A673 (cell line): ENCODE data around the gene NDST4. TPM values are rescaled to one million over a fixed set of nuclear protein-coding genes. Genes with fewer than 3 reads are reported as not detected.

Experiments
- BruUV-seq: library from RNA; stranded (reverse); fragments of 400-500 nt; replicated peaks from 2 replicates; lab custom pipeline; 2021; lab: Mats Ljungman, UMichigan
- CTCF ChIA-PET: fragments of 300-600 bp; sonication (Branson Sonifier 250); formaldehyde crosslinking; loops from one replicate; lab custom pipeline; 2022; ENCODE audit warnings: antibody characterized with exemption; lab: Charles Lee
- POLR2A ChIA-PET: fragments of 300-600 bp; sonication (Branson Sonifier 250); formaldehyde crosslinking; loops from one replicate; lab custom pipeline; 2022; ENCODE audit warnings: antibody characterized with exemption; ENCODE audit not compliant: low non-redundant PET; lab: Charles Lee
- DNase-seq: peaks from one replicate; pipeline ENCODE4 v3.0.0-alpha.2; 2015; ENCODE audit warnings: low spot score
- H3K27ac ChIP-seq: fragments of 200-600 bp; sonication (generic); 2 replicates; pipeline ENCODE4 v1.5.1; 2016; ENCODE audit warnings: mixed run types, low read depth, mild to moderate bottlenecking, mixed read lengths, antibody characterized with exemption, low read length; ENCODE audit not compliant: poor library complexity, severe bottlenecking
- H3K27me3 ChIP-seq: fragments of 200-600 bp; sonication (generic); replicated peaks from 2 replicates; pipeline ENCODE4 v1.6.1; 2017; ENCODE audit warnings: mixed run types, low read depth, mild to moderate bottlenecking, mixed read lengths, antibody characterized with exemption, low read length; ENCODE audit not compliant: insufficient read depth, poor library complexity
- H3K36me3 ChIP-seq: fragments of 200-600 bp; sonication (generic); 2 replicates; pipeline ENCODE4 v1.6.1; 2016; ENCODE audit warnings: mixed run types, mild to moderate bottlenecking, mixed read lengths, antibody characterized with exemption, low read length; ENCODE audit not compliant: insufficient read depth, poor library complexity, severe bottlenecking
- H3K4me1 ChIP-seq: fragments of 200-600 bp; sonication (generic); 2 replicates; pipeline ENCODE4 v1.6.1; 2017; ENCODE audit warnings: mixed run types, mild to moderate bottlenecking, mixed read lengths, antibody characterized with exemption, low read length; ENCODE audit not compliant: insufficient read depth, poor library complexity, severe bottlenecking
- H3K4me3 ChIP-seq: fragments of 200-600 bp; sonication (generic); 2 replicates; pipeline ENCODE4 v1.5.1; 2016; ENCODE audit warnings: low read depth, mixed run types, mild to moderate bottlenecking, mixed read lengths, low read length; ENCODE audit not compliant: poor library complexity, severe bottlenecking
- H3K9me3 ChIP-seq: fragments of 200-600 bp; sonication (generic); 2 replicates; pipeline ENCODE4 v1.6.1; 2016; ENCODE audit warnings: mixed run types, low read depth, mild to moderate bottlenecking, mixed read lengths, antibody characterized with exemption, low read length; ENCODE audit not compliant: poor library complexity, severe bottlenecking
- EZH2 ChIP-seq: fragments of 200-600 bp; sonication (generic); IDR thresholded peaks from 2 replicates; pipeline ENCODE4 v1.6.1; 2017; ENCODE audit warnings: borderline replicate concordance, low read depth, mild to moderate bottlenecking, mixed read lengths, antibody characterized with exemption, low read length; ENCODE audit not compliant: poor library complexity, severe bottlenecking
- intact Hi-C: fragments of 100-400 bp; cut with micrococcal nuclease; formaldehyde crosslinking; loops from one replicate; pipeline ENCODE4 v1.10.0; 2022; ENCODE audit not compliant: unreplicated experiment
- total RNA-seq: library from RNA; stranded (reverse); gene quantifications from 2 replicates; pipeline ENCODE4 v1.2.3, GENCODE V29; 2021
- TF ChIP-seq, protein P1 (sequence below): fragments of 300-800, 200-600 bp; sonication (generic); conservative IDR thresholded peaks from 2 replicates; pipeline ENCODE4 v1.5.1; 2017; ENCODE audit warnings: low read depth, mild to moderate bottlenecking, antibody characterized with exemption, low read length, moderate library complexity, mixed read lengths

The NDST4 gene
- total RNA-seq, 1 experiment from 2014 or later = 32.8 TPM

DNA sequence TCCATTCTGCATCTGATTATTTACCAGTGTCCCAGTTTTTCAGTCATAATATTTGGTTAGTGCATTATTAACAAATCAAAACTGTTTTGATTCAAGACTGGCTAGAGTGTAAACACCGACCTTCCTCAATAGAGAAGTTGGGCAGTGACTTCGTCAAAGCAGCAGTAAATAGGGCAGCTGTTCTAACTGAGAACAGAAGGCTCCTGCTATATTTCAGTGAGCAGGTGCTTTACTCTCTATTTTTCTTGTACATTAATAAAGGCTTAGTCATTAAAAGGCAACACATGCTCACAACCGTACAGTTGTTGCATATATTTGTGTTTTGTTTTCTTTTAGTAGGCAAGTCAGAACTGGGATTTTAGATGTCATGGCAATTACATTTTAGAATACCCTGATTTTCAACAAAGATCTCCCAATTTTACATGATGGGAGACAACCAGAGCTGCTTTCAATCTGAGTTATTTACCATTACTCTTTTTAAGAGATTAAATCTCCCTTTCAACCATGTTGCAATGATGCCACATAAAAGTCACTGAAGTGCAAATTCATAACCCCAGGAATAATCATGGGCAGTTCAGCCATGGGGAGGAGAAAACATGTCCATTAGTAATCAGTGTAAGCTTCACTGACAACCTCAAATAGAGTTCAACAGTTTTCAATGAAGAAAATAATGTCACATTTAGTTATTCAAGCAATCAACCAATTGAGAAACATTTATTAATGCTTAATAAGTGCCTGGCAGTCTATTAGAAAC is 233.3 kb downstream of the NDST4 start:
- no peak for TF ChIP-seq EZH2
- TF ChIP-seq, protein P1, sequence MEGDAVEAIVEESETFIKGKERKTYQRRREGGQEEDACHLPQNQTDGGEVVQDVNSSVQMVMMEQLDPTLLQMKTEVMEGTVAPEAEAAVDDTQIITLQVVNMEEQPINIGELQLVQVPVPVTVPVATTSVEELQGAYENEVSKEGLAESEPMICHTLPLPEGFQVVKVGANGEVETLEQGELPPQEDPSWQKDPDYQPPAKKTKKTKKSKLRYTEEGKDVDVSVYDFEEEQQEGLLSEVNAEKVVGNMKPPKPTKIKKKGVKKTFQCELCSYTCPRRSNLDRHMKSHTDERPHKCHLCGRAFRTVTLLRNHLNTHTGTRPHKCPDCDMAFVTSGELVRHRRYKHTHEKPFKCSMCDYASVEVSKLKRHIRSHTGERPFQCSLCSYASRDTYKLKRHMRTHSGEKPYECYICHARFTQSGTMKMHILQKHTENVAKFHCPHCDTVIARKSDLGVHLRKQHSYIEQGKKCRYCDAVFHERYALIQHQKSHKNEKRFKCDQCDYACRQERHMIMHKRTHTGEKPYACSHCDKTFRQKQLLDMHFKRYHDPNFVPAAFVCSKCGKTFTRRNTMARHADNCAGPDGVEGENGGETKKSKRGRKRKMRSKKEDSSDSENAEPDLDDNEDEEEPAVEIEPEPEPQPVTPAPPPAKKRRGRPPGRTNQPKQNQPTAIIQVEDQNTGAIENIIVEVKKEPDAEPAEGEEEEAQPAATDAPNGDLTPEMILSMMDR = no peak
- ChIA-PET POLR2A (no interaction called here), CTCF (no interaction called here)
- Histone ChIP-seq H3K4me3 (no peak overlapping the region), H3K9me3 (no peaks in the 10 kb centered on the region), H3K36me3 (no peaks in the 10 kb centered on the region), H3K27me3 (no peaks in the 10 kb centered on the region), H3K4me1 (no peaks in the 10 kb centered on the region), H3K27ac (no peak overlapping the region)
- intact Hi-C loops = no loop called here
- no peak for DNase-seq
- BruUV-seq = no TSS peak

DNA sequence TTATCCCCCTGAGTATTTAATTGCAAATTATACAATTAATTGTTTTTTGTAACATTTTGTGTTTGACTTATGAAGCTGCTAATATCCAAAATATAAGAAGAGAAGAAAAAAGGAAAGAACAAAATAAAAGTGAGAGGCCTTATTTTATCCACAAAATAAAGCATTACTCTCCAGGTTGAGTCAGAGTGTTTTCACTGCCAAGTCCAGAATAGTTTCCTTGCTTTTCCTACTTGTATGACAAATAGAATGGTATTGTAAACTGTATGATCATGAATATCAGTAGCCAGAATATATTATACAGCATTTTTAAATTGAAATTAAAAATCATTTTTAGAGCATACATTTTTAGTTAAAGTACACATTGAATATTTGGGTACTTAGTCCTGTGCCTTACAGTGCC is 237.8 kb downstream of the NDST4 start:
- Histone ChIP-seq H3K36me3 (no peaks in the 10 kb centered on the region), H3K27ac (no peak overlapping the region), H3K4me3 (no peak overlapping the region), H3K27me3 (no peaks in the 10 kb centered on the region), H3K4me1 (no peaks in the 10 kb centered on the region), H3K9me3 (no peaks in the 10 kb centered on the region)
- DNase-seq = no peak
- ChIA-PET POLR2A (no interaction called here), CTCF (no interaction called here)
- intact Hi-C loops = no loop called here
- no peak for TF ChIP-seq EZH2
- TF ChIP-seq, protein P1 = no peak
- no TSS peak for BruUV-seq

DNA sequence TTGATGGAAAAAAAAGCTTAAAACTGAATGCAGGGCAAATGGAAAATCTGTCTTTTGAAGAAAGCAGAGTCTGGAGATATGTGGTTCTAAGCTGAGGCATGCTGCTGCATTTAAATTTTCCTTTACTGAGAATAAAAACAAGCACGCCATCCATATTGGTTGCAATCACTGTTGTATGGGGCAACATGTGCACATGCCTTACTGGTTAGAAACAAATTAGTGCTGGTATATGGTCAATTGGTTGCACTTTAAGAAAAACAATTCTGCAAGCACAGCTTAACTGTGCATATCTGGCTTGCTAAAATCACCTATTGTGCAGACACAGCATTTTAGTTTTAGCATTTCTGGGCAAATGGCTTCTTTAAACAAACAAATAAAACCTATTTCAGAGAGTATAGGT is 239.1 kb downstream of the NDST4 start:
- no peaks in the 10 kb centered on the region for H3K4me1 ChIP-seq
- H3K4me3 ChIP-seq = no peak overlapping the region
- no peak overlapping the region for H3K27ac ChIP-seq
- H3K27me3 ChIP-seq = no peaks in the 10 kb centered on the region
- DNase-seq = no peak
- TF ChIP-seq, protein P1 = no peak
- TF ChIP-seq EZH2 = no peak
- H3K9me3 ChIP-seq = no peaks in the 10 kb centered on the region
- CTCF ChIA-PET = no interaction called here
- no TSS peak for BruUV-seq
- intact Hi-C loops = no loop called here
- POLR2A ChIA-PET = interaction anchor here (0.6 kb wide), 1 partner anchor 97 kb away, joined by 5 read pairs; no protein-coding TSS in a partner anchor
- H3K36me3 ChIP-seq = no peaks in the 10 kb centered on the region
